22Rv1 (cell line): Measurements from ENCODE around the gene PIP4P1.

Experiments used
- H3K27ac ChIP-seq: fragments of 450-650 bp; 2 replicates; pipeline ENCODE4 v1.5.1; 2017
- ZFX ChIP-seq: fragments of 450-650 bp; IDR thresholded peaks from 2 replicates; pipeline ENCODE4 v1.6.1; 2017; ENCODE audit warnings: antibody characterized with exemption, borderline replicate concordance
- TF ChIP-seq, protein P1 (sequence below): fragments of 450-650 bp; IDR thresholded peaks from 2 replicates; pipeline ENCODE4 v1.5.1; 2017; ENCODE audit warnings: mild to moderate bottlenecking

PIP4P1 gene

DNA sequence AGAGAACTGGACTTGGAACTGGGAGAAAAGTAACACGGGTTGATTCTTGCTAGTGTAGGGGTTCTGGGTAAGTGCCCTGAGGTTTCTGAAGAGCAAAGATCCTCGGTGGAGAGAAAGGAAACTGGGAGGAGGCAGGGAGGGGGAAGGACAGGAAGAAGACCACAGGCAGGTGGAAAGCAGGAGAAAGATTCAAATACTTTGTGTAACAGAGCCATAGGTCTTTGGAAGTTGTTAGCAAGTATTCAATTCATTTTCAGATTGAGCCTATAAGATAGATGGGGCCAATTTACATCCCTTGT, 9.3 kb upstream of the PIP4P1 start:
- TF ChIP-seq, protein P1, sequence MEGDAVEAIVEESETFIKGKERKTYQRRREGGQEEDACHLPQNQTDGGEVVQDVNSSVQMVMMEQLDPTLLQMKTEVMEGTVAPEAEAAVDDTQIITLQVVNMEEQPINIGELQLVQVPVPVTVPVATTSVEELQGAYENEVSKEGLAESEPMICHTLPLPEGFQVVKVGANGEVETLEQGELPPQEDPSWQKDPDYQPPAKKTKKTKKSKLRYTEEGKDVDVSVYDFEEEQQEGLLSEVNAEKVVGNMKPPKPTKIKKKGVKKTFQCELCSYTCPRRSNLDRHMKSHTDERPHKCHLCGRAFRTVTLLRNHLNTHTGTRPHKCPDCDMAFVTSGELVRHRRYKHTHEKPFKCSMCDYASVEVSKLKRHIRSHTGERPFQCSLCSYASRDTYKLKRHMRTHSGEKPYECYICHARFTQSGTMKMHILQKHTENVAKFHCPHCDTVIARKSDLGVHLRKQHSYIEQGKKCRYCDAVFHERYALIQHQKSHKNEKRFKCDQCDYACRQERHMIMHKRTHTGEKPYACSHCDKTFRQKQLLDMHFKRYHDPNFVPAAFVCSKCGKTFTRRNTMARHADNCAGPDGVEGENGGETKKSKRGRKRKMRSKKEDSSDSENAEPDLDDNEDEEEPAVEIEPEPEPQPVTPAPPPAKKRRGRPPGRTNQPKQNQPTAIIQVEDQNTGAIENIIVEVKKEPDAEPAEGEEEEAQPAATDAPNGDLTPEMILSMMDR = no peak
- TF ChIP-seq ZFX = no peak
- peak overlapping the region; percentile 92 for H3K27ac ChIP-seq

DNA sequence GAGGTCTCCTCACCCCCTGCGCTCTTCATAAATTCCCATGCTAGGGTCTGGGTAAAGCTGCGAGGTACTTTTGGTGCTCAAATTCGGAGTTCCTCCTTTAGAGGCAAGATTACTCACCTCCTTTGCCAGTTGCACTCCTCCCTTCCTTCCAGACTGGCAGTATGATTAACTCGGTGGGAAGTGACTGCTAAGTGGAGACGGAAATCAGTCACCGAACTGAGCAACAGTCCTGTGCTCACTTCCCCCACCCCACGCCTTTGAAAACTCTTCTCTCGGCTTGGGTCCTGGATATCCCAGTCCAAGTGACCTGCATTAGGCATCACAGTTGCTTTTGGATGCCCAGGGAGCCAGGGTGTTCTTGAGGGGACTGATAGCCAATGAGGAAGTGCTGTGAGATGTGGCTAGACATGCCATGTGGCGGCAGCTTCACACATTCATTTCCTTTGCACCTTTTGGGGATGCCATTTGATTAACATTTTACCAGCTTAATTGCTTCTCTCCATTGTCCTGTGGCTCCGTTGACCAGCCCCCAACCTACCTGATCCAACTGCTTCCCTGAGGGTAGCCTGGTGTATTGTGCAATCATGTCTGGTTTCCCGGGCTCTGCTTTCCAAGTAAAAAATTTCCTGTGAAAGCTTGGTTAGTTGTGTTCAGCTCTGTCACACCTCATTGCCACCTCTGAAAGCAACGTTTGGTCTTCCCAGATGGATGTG, 8.8 kb upstream of the PIP4P1 start:
- no peak for TF ChIP-seq ZFX
- TF ChIP-seq, protein P1 = no peak
- peak overlapping the region; percentile 92 for H3K27ac ChIP-seq

DNA sequence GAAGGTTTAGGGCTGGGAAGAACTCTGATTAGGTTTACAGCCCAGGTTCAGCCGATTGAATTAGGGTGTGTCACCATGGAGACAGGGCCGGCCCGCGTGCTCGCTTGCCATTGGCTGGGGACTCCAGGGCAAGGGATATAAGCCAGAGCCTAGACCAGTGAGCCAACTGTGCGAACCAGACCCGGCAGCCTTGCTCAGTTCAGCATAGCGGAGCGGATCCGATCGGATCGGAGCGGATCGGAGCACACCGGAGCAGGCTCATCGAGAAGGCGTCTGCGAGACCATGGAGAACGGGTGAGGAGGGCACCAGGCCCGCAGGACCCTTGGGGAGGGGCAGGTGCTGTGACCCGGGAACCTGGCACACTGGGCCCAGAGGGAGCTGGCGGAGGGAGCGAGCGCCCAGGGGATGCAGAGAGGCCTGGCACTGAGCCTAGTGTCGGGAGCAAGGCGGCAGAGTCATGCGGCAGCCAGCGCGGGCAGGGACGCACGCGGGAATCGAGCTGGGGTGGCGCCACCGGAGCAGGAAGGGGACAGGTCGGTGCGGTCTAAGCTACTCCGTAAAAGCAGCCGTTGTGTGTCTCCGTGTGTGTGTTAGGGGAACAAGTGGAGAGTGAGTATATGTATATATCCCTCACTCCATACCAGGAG, 8.1 kb upstream of the PIP4P1 start, which contains the start of gene PNP:
TSS of gene PNP (plus strand) at position 165 of the 648 bp plus-strand sequence. CDS start at position 284, 119 bp downstream.
- no peak for TF ChIP-seq ZFX
- TF ChIP-seq, protein P1 = no peak
- H3K27ac ChIP-seq = peak within 1 kb of the TSS; percentile 92

DNA sequence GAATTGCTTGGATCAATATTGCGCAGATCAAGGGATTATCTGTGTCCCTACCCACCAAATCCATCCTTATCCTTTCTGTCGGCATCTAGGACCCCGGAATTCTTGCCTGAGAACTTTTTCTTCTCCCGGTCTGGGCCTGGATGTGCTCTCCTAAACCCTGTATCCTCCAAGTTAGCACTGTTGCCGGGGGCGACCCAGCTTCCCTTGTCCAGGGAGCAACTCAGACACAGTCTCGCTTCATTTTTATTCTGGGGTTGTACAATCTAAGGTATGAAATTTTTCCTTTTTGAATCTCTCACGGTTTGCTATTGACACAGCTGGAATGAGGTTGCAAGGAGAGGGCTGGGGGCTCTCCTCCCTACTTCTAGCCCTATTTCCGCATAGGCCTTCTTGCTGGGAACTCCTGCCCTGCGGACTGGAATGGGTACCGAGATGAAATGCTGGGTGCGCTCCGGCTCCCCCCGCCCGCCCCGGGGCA, 7.6 kb upstream of the PIP4P1 start:
- peak overlapping the region; percentile 92 for H3K27ac ChIP-seq
- TF ChIP-seq, protein P1 = no peak
- TF ChIP-seq ZFX = no peak

DNA sequence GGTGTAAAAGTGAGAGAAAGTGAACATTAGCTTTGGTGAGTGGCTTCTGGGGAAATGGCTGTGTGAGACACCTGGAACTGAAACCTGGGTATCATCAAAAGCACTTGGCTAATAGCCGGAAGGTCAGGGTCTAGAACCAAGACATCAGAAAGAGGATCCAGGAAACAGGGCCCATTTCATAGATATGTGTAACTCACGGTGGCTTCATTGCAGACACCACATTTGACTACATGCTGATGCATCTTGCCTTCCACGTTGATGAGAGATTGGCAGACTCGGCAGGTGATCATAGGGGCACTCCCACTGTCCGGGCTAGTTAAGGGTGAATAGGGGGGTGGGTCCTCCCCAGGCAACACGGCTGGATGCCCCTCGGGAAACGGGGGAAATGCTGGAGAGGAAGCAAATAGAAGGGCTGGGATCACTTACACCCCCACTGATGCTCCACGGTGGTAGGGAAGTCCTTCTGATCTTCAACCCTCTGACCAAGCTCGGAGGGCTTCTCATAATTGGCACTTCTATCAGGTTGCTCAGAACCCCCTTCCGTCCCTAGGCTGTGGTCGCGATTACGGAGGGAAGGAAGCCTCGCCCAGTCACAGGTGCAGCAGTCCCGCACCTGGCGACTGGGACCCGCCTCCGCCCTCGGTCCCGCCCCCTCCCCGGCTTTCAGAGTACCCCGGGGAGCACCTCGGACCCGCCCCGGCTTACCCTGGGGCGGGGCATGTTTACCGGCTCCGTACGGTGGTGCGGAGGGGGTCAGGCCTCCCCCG, 593 bp downstream of the PIP4P1 start:
- no peak for TF ChIP-seq ZFX
- TF ChIP-seq, protein P1 = no peak
- peak overlapping the region; percentile 99 for H3K27ac ChIP-seq

DNA sequence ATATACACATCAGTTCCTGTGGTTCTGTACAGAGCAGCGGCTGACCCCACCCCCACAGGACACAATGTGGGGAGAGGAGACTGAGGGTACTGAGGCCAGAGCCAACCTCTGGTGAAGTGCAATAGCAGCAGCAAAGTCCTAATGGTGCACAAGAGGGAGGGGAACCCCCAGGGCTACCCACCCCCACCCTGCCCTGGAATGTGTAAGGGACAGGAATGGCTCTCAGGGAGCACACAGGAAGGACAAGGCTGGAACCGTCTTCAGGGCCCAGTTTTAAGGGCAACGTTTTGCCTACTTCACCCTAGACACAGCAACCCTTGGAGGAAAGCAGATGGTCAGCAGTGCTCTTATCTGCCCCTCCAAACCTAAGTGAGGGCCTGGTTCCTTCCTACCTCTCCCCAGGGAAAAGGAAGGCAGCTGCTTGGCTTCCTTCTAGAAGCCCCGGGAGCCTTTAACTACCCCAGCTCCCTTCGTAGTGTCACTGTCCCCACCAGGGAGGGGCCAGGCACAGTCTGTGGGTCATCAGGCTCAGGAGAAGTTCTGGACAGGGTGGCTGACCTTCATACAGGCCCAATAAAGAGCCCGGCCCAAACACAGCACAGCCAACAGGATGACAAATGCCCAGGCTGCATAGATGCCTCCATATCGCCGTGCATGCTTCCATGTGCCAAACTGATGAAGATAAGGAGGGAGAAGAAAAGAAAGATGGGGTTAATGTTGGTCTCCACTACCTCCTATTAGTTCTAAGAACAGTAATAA, 3.0 kb downstream of the PIP4P1 start:
- peak overlapping the region; percentile 99 for H3K27ac ChIP-seq
- TF ChIP-seq, protein P1 = no peak
- no peak for TF ChIP-seq ZFX
